K562 (cell line): ENCODE measurements around the gene C2CD2L.

Experiments used
- BMI1 ChIP-seq: fragments of 150-350 bp; IDR thresholded peaks from 2 replicates; pipeline ENCODE4 v1.6.1; 2014; ENCODE audit warnings: low read length
- ESRRA ChIP-seq: fragments of 450-650 bp; IDR thresholded peaks from 2 replicates; pipeline ENCODE4 v1.6.1; 2014; ENCODE audit warnings: low read depth, mild to moderate bottlenecking, moderate library complexity, borderline replicate concordance
- ETV5 ChIP-seq: sonication (generic); formaldehyde crosslinking; IDR thresholded peaks from 2 replicates; pipeline ENCODE4 v1.4.0; 2020; ENCODE audit warnings: low read depth, mild to moderate bottlenecking, missing genetic modification reagents
- KAT7 ChIP-seq: sonication (generic); formaldehyde crosslinking; IDR thresholded peaks from 2 replicates; pipeline ENCODE4 v1.8.0; 2022; ENCODE audit warnings: missing genetic modification reagents, mild to moderate bottlenecking, borderline replicate concordance
- MEF2D ChIP-seq: conservative IDR thresholded peaks from 2 replicates; pipeline ENCODE4 v1.6.1; 2016; ENCODE audit warnings: low read depth, missing genetic modification characterization, missing compliant biosample characterization
- NR2C1 ChIP-seq, 2 experiments: fragments of 450-650 bp; IDR thresholded peaks; 2 replicates each; pipeline ENCODE4 v1.6.1; 2017; ENCODE audit warnings: mild to moderate bottlenecking in 2 of 2, antibody characterized with exemption in 1 of 2, inconsistent platforms in 1 of 2, missing compliant biosample characterization in 1 of 2, missing genetic modification characterization in 1 of 2
- RAD21 ChIP-seq, 2 experiments: fragments of 250-450 bp in 1 of 2; fragments of 450-650 bp in 1 of 2; sonication (Bioruptor Pico) in 1 of 2; formaldehyde crosslinking in 1 of 2; IDR thresholded peaks in 1 of 2; conservative IDR thresholded peaks in 1 of 2; 2 replicates each; pipeline versions ENCODE4 v1.4.0 to v1.8.0; 2020 to 2022; ENCODE audit warnings: mild to moderate bottlenecking in 2 of 2, moderate library complexity in 1 of 2
- TF ChIP-seq, protein P1 (sequence below): fragments of 250-450 bp; sonication (Bioruptor Pico); IDR thresholded peaks from 2 replicates; pipeline ENCODE4 v1.8.0; 2021; ENCODE audit warnings: moderate library complexity, mild to moderate bottlenecking, inconsistent platforms
- TF ChIP-seq, protein P2 (sequence below), 3 experiments: fragments of 200-800 bp in 1 of 3; sonication (Bioruptor generic) in 1 of 3; sonication (generic) in 1 of 3; formaldehyde crosslinking in 1 of 3; IDR thresholded peaks; 2 replicates each; pipeline versions ENCODE4 v1.6.1 to v1.8.0; 2016 to 2022; ENCODE audit warnings: mild to moderate bottlenecking in 2 of 3, missing compliant biosample characterization in 2 of 3, missing genetic modification characterization in 2 of 3, missing genetic modification reagents in 1 of 3
- TF ChIP-seq, protein P3 (sequence below): sonication (generic); formaldehyde crosslinking; IDR thresholded peaks from 2 replicates; pipeline ENCODE4 v1.8.1; 2022; ENCODE audit warnings: missing genetic modification reagents
- TF ChIP-seq, protein P4 (sequence below): sonication (generic); formaldehyde crosslinking; IDR thresholded peaks from 2 replicates; pipeline ENCODE4 v1.8.0; 2023; ENCODE audit warnings: missing genetic modification reagents, mild to moderate bottlenecking, borderline replicate concordance
- TF ChIP-seq, protein P5 (sequence below): IDR thresholded peaks from 2 replicates; pipeline ENCODE4 v1.6.1; 2014; ENCODE audit warnings: antibody characterized with exemption
- TF ChIP-seq, protein P6 (sequence below), 3 experiments: IDR thresholded peaks in 2 of 3; conservative IDR thresholded peaks in 1 of 3; 2 replicates each; pipeline ENCODE4 v1.5.1; 2011 to 2012; ENCODE audit warnings: low read length in 3 of 3, mild to moderate bottlenecking in 3 of 3, control low read depth in 2 of 3, improper control_type of control experiment in 1 of 3, inconsistent platforms in 1 of 3, low read depth in 1 of 3, mixed read lengths in 1 of 3, moderate library complexity in 1 of 3; ENCODE audit not compliant: insufficient read depth in 2 of 3

DNA sequence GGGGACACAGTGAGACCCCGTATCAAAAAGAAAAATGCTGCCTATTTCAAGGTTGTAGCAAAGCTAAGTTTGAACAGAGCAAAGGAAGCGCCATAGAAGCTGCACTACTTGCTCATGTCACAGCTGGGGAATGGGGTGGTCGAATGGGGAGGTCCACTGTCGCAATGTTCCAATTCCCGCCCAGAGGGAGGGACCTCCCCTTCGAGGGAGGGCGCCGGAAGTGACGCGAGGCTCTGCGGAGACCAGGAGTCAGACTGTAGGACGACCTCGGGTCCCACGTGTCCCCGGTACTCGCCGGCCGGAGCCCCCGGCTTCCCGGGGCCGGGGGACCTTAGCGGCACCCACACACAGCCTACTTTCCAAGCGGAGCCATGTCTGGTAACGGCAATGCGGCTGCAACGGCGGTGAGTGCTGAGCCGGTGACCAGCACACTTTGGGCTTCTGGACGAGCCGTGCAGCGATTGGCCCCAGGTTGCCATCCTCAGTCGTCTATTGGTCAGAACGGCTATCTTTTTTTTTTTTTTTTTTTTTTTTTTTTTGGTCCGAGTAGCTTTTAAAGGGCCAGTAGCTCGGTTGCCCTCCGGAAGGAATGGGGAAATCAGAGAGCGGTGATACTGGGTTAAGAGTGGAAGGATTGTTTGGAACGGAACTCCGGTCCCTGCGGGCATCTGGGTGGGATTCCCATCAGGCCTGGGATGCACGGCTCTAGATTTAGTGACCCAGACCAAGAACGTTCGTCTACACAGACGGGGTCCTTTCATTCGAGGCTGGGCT lies 22.3 kb upstream of the C2CD2L start, which contains the start of gene HMBS:
- 0 out of 4 replicates have a peak, but pooled peaks of 1 of the 2 experiments have one; percentile 6 for TF ChIP-seq RAD21 (CRISPR knock-in tag; conservative IDR thresholded peaks at IDR 0.05 in 1 of 2, IDR thresholded peaks at IDR 0.05 in 1 of 2)
- TF ChIP-seq BMI1 = no peak
- TF ChIP-seq, protein P1, sequence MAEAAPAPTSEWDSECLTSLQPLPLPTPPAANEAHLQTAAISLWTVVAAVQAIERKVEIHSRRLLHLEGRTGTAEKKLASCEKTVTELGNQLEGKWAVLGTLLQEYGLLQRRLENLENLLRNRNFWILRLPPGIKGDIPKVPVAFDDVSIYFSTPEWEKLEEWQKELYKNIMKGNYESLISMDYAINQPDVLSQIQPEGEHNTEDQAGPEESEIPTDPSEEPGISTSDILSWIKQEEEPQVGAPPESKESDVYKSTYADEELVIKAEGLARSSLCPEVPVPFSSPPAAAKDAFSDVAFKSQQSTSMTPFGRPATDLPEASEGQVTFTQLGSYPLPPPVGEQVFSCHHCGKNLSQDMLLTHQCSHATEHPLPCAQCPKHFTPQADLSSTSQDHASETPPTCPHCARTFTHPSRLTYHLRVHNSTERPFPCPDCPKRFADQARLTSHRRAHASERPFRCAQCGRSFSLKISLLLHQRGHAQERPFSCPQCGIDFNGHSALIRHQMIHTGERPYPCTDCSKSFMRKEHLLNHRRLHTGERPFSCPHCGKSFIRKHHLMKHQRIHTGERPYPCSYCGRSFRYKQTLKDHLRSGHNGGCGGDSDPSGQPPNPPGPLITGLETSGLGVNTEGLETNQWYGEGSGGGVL (CRISPR knock-in tag) = no peak
- TF ChIP-seq, protein P2, sequence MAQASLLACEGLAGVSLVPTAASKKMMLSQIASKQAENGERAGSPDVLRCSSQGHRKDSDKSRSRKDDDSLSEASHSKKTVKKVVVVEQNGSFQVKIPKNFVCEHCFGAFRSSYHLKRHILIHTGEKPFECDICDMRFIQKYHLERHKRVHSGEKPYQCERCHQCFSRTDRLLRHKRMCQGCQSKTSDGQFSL (CRISPR knock-in tag; IDR thresholded peaks at IDR 0.05) = no peak
- TF ChIP-seq, protein P2 (tag; IDR thresholded peaks at IDR 0.05) = no peak
- TF ChIP-seq NR2C1 (IDR thresholded peaks at IDR 0.05) = peak; percentile 64
- 0 out of 2 replicates have a peak, but pooled peaks have one; percentile 6 for TF ChIP-seq NR2C1 (tag; IDR thresholded peaks at IDR 0.05)
- 0 out of 2 replicates have a peak, but pooled peaks have one; percentile 30 for TF ChIP-seq MEF2D (tag)
- TF ChIP-seq, protein P3, sequence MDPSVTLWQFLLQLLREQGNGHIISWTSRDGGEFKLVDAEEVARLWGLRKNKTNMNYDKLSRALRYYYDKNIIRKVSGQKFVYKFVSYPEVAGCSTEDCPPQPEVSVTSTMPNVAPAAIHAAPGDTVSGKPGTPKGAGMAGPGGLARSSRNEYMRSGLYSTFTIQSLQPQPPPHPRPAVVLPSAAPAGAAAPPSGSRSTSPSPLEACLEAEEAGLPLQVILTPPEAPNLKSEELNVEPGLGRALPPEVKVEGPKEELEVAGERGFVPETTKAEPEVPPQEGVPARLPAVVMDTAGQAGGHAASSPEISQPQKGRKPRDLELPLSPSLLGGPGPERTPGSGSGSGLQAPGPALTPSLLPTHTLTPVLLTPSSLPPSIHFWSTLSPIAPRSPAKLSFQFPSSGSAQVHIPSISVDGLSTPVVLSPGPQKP = no peak
- peak; percentile 46; the same call in 1 of the 2 replicates for TF ChIP-seq KAT7 (CRISPR knock-in tag)
- TF ChIP-seq, protein P4, sequence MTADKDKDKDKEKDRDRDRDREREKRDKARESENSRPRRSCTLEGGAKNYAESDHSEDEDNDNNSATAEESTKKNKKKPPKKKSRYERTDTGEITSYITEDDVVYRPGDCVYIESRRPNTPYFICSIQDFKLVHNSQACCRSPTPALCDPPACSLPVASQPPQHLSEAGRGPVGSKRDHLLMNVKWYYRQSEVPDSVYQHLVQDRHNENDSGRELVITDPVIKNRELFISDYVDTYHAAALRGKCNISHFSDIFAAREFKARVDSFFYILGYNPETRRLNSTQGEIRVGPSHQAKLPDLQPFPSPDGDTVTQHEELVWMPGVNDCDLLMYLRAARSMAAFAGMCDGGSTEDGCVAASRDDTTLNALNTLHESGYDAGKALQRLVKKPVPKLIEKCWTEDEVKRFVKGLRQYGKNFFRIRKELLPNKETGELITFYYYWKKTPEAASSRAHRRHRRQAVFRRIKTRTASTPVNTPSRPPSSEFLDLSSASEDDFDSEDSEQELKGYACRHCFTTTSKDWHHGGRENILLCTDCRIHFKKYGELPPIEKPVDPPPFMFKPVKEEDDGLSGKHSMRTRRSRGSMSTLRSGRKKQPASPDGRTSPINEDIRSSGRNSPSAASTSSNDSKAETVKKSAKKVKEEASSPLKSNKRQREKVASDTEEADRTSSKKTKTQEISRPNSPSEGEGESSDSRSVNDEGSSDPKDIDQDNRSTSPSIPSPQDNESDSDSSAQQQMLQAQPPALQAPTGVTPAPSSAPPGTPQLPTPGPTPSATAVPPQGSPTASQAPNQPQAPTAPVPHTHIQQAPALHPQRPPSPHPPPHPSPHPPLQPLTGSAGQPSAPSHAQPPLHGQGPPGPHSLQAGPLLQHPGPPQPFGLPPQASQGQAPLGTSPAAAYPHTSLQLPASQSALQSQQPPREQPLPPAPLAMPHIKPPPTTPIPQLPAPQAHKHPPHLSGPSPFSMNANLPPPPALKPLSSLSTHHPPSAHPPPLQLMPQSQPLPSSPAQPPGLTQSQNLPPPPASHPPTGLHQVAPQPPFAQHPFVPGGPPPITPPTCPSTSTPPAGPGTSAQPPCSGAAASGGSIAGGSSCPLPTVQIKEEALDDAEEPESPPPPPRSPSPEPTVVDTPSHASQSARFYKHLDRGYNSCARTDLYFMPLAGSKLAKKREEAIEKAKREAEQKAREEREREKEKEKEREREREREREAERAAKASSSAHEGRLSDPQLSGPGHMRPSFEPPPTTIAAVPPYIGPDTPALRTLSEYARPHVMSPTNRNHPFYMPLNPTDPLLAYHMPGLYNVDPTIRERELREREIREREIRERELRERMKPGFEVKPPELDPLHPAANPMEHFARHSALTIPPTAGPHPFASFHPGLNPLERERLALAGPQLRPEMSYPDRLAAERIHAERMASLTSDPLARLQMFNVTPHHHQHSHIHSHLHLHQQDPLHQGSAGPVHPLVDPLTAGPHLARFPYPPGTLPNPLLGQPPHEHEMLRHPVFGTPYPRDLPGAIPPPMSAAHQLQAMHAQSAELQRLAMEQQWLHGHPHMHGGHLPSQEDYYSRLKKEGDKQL = no peak
- no peak; the same call in 1 of the 2 replicates for TF ChIP-seq ESRRA
- TF ChIP-seq, protein P5, sequence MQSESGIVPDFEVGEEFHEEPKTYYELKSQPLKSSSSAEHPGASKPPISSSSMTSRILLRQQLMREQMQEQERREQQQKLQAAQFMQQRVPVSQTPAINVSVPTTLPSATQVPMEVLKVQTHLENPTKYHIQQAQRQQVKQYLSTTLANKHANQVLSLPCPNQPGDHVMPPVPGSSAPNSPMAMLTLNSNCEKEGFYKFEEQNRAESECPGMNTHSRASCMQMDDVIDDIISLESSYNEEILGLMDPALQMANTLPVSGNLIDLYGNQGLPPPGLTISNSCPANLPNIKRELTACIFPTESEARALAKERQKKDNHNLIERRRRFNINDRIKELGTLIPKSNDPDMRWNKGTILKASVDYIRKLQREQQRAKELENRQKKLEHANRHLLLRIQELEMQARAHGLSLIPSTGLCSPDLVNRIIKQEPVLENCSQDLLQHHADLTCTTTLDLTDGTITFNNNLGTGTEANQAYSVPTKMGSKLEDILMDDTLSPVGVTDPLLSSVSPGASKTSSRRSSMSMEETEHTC = no peak
- TF ChIP-seq, protein P6, sequence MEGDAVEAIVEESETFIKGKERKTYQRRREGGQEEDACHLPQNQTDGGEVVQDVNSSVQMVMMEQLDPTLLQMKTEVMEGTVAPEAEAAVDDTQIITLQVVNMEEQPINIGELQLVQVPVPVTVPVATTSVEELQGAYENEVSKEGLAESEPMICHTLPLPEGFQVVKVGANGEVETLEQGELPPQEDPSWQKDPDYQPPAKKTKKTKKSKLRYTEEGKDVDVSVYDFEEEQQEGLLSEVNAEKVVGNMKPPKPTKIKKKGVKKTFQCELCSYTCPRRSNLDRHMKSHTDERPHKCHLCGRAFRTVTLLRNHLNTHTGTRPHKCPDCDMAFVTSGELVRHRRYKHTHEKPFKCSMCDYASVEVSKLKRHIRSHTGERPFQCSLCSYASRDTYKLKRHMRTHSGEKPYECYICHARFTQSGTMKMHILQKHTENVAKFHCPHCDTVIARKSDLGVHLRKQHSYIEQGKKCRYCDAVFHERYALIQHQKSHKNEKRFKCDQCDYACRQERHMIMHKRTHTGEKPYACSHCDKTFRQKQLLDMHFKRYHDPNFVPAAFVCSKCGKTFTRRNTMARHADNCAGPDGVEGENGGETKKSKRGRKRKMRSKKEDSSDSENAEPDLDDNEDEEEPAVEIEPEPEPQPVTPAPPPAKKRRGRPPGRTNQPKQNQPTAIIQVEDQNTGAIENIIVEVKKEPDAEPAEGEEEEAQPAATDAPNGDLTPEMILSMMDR (IDR thresholded peaks at IDR 0.05 in 2 of 3, conservative IDR thresholded peaks at IDR 0.05 in 1 of 3; ENCODE audit: insufficient read depth in 2 of 3, low read depth in 1 of 3, low read length in 3 of 3) = no peak
- TF ChIP-seq ETV5 (CRISPR knock-in tag) = peak; percentile 10; the same call in 1 of the 2 replicates
